AG09309 (cell line): Measurements from ENCODE around the gene NMRK2.
A peak's percentile ranks its signal among the peaks of the same experiment; 100 is the strongest.

Source experiments
- DNase-seq: peaks from one replicate; pipeline ENCODE4 v3.0.0-alpha.2; 2010; ENCODE audit warnings: low read depth
- H3K4me3 ChIP-seq: 2 replicates; pipeline ENCODE4 v1.5.1; 2011; ENCODE audit warnings: mild to moderate bottlenecking, low read depth, low read length, moderate library complexity; ENCODE audit not compliant: control insufficient read depth
- CTCF ChIP-seq: IDR thresholded peaks from 2 replicates; pipeline ENCODE4 v1.5.1; 2011; ENCODE audit warnings: mild to moderate bottlenecking, low read depth, low read length, inconsistent platforms; ENCODE audit not compliant: insufficient read depth, control insufficient read depth; ENCODE audit errors: missing control alignments

The NMRK2 gene

GRCh38 chr19:3975637-3976087 is 42.8 kb downstream of the NMRK2 start:
- DNase-seq = no peak
- no peak for TF ChIP-seq CTCF
- no peak overlapping the region for H3K4me3 ChIP-seq

- no peak for TF ChIP-seq CTCF
- DNase-seq = no peak
- no peak overlapping the region for H3K4me3 ChIP-seq
Observed at GRCh38 chr19:3976495-3977241, 43.8 kb downstream of the NMRK2 start.

GRCh38 chr19:3977242-3978143 is 44.6 kb downstream of the NMRK2 start:
- DNase-seq = no peak
- no peak overlapping the region for H3K4me3 ChIP-seq
- peak; percentile 31 for TF ChIP-seq CTCF

DNA sequence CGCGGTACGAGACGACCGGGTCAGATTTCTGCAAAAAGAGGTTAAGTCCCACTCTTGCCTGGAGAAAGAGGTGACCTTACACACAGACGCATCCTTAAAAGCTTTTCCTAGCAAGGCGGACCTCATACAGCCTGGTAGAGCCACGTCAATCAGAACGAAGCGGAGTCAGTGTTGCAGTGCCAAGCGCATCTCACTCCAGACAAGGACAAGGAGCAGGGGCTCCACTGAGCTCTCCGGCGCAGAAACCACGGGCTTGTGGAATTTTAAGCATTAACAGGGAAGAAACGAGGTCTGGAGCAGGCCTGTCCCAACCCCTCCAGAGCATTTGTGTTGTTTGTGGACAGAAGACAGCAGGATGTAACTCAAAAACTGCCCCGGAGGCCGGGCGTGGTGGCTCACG is 45.3 kb downstream of the NMRK2 start:
- no peak for TF ChIP-seq CTCF
- DNase-seq = no peak
- no peak overlapping the region for H3K4me3 ChIP-seq

GRCh38 chr19:3979289-3979673 is 46.4 kb downstream of the NMRK2 start:
- no peak for TF ChIP-seq CTCF
- no peak for DNase-seq
- H3K4me3 ChIP-seq = no peak overlapping the region

GRCh38 chr19:3979674-3980352 is 46.9 kb downstream of the NMRK2 start:
- DNase-seq = no peak
- TF ChIP-seq CTCF = no peak
- no peak overlapping the region for H3K4me3 ChIP-seq
